Neural cell (in vitro differentiated cells): ENCODE measurements around the gene COG2.

Source experiments
- CTCF ChIP-seq: fragments of 450-650 bp; IDR thresholded peaks from 2 replicates; pipeline ENCODE4 v1.5.1; 2014; ENCODE audit warnings: antibody characterized with exemption, mild to moderate bottlenecking, moderate library complexity; ENCODE audit not compliant: poor library complexity, severe bottlenecking
- EP300 ChIP-seq: fragments of 450-650 bp; conservative IDR thresholded peaks from 2 replicates; pipeline ENCODE4 v1.6.1; 2014; ENCODE audit warnings: antibody characterized with exemption, mild to moderate bottlenecking, moderate library complexity; ENCODE audit not compliant: poor library complexity, severe bottlenecking
- EZH2 ChIP-seq: fragments of 200-600, 300-800 bp; shearing (Covaris generic), sonication (generic); IDR thresholded peaks from 2 replicates; pipeline ENCODE4 v1.6.1; 2014; ENCODE audit warnings: antibody characterized with exemption, low read length, borderline replicate concordance, mild to moderate bottlenecking; ENCODE audit not compliant: insufficient read depth, poor library complexity, severe bottlenecking
- POLR2AphosphoS5 ChIP-seq: IDR thresholded peaks from 2 replicates; pipeline ENCODE4 v1.6.1; 2012
- RAD21 ChIP-seq: fragments of 450-650 bp; conservative IDR thresholded peaks from 2 replicates; pipeline ENCODE4 v1.6.1; 2014; ENCODE audit warnings: antibody characterized with exemption, mild to moderate bottlenecking, moderate library complexity
- REST ChIP-seq: IDR thresholded peaks from 2 replicates; pipeline ENCODE4 v1.6.1; 2012; ENCODE audit warnings: borderline replicate concordance
- SMC3 ChIP-seq: fragments of 450-650 bp; conservative IDR thresholded peaks from 2 replicates; pipeline ENCODE4 v1.6.1; 2014; ENCODE audit warnings: antibody characterized with exemption, mild to moderate bottlenecking, moderate library complexity; ENCODE audit not compliant: poor library complexity
- TAF1 ChIP-seq: IDR thresholded peaks from 2 replicates; pipeline ENCODE4 v1.6.1; 2012; ENCODE audit warnings: low read depth

- TF ChIP-seq POLR2AphosphoS5 (no peak), CTCF (no peak), REST (no peak), SMC3 (no peak), EP300 (no peak), EZH2 (no peak), RAD21 (no peak), TAF1 (no peak)
Measured at GRCh38 chr1:230694991-230695390, 52.7 kb downstream of the COG2 start.
